Measurements from ENCODE around the gene PPP1R12B.
"Not testable (repeated sequence)": the region's sequence is repeated elsewhere in the genome, so short reads cannot be mapped to it uniquely, and the experiment has no call there.

Gene PPP1R12B

GRCh38 chr1:202545647-202546303 is 197.3 kb downstream of the PPP1R12B start:
- not testable (repeated sequence) for DNase-seq (ENCODE audit: insufficient read length, low spot score); FAIRE-seq

GRCh38 chr1:202546377-202546776 is 197.9 kb downstream of the PPP1R12B start:
- FAIRE-seq; DNase-seq (ENCODE audit: insufficient read length, low spot score): not testable (repeated sequence)

GRCh38 chr1:202546796-202547195 is 198.3 kb downstream of the PPP1R12B start:
- DNase-seq (ENCODE audit: insufficient read length, low spot score); FAIRE-seq: not testable (repeated sequence)

- no peak for TF ChIP-seq CTCF (IDR thresholded peaks at IDR 0.05; ENCODE audit: insufficient read depth, missing control alignments)
- FAIRE-seq (no peak), DNase-seq (ENCODE audit: insufficient read length, low spot score) (no peak)
These were observed 198.7 kb downstream of the PPP1R12B start for GRCh38 chr1:202547215-202547614.

GRCh38 chr1:202550088-202550487 is 201.6 kb downstream of the PPP1R12B start:
- DNase-seq (ENCODE audit: insufficient read length, low spot score); FAIRE-seq: not testable (repeated sequence)

- DNase-seq (ENCODE audit: insufficient read length, low spot score) (no peak), FAIRE-seq (no peak)
- no peak for TF ChIP-seq CTCF (IDR thresholded peaks at IDR 0.05; ENCODE audit: insufficient read depth, missing control alignments)
These were observed 203.2 kb downstream of the PPP1R12B start for GRCh38 chr1:202551683-202552082.

- not testable (repeated sequence) for FAIRE-seq; DNase-seq (ENCODE audit: insufficient read length, low spot score)
These were observed 204.1 kb downstream of the PPP1R12B start for GRCh38 chr1:202552615-202553014.

- not testable (repeated sequence) for FAIRE-seq; DNase-seq (ENCODE audit: insufficient read length, low spot score)
These were observed 204.6 kb downstream of the PPP1R12B start for GRCh38 chr1:202553078-202553477.

GRCh38 chr1:202553560-202554038 is 205.1 kb downstream of the PPP1R12B start:
- no peak for DNase-seq (ENCODE audit: insufficient read length, low spot score)
- TF ChIP-seq CTCF (IDR thresholded peaks at IDR 0.05; ENCODE audit: insufficient read depth, missing control alignments), result no peak
- no peak for FAIRE-seq

GRCh38 chr1:202554619-202555018 is 206.1 kb downstream of the PPP1R12B start:
- not testable (repeated sequence) for FAIRE-seq; DNase-seq (ENCODE audit: insufficient read length, low spot score)

- not testable (repeated sequence) for DNase-seq (ENCODE audit: insufficient read length, low spot score); FAIRE-seq
These were observed 207.5 kb downstream of the PPP1R12B start for GRCh38 chr1:202556037-202556436.

GRCh38 chr1:202557662-202558061 is 209.2 kb downstream of the PPP1R12B start:
- DNase-seq (ENCODE audit: insufficient read length, low spot score); FAIRE-seq: not testable (repeated sequence)
